ENCODE data around the gene SLC44A2. TPM values are rescaled to one million over a fixed set of nuclear protein-coding genes. Genes with fewer than 3 reads are reported as not detected.

The SLC44A2 gene
- total and polyA plus RNA-seq, 2 of the 13 experiments (the other 11 are each of a cell fraction or from before 2014, with no cell fraction given), result 2.4 to 5.6 TPM

- TF ChIP-seq PRDM10 (CRISPR knock-in tag; IDR thresholded peaks at IDR 0.05; ENCODE audit: low read depth), result no peak
- TF ChIP-seq ZFX (CRISPR knock-in tag; IDR thresholded peaks at IDR 0.05; ENCODE audit: low read depth), result peak; percentile 19; the same call in 1 of the 2 replicates
- no peak for TF ChIP-seq PLSCR1 (CRISPR knock-in tag; IDR thresholded peaks at IDR 0.05; ENCODE audit: borderline replicate concordance)
- TF ChIP-seq SMARCC2 (IDR thresholded peaks at IDR 0.05), result no peak
- TF ChIP-seq ZNF12 (CRISPR knock-in tag; IDR thresholded peaks at IDR 0.05), result no peak
- TF ChIP-seq MAF1 (CRISPR knock-in tag; IDR thresholded peaks at IDR 0.05; ENCODE audit: borderline replicate concordance), result no peak
- TF ChIP-seq SIN3A (IDR thresholded peaks at IDR 0.05; ENCODE audit: borderline replicate concordance, low read depth, low read length), result peak; percentile 65; the same call in 1 of the 2 replicates
- TF ChIP-seq IKZF1 (IDR thresholded peaks at IDR 0.05), result no peak
- TF ChIP-seq TIGD3 (CRISPR knock-in tag; IDR thresholded peaks at IDR 0.05; ENCODE audit: borderline replicate concordance), result no peak
- TF ChIP-seq TOPORS (CRISPR knock-in tag; IDR thresholded peaks at IDR 0.05), result no peak
- TF ChIP-seq SIN3B (IDR thresholded peaks at IDR 0.05; ENCODE audit: low read length), result no peak
- TF ChIP-seq CBX1 (IDR thresholded peaks at IDR 0.05; ENCODE audit: low read depth), result no peak
- no peak for TF ChIP-seq POGZ (CRISPR knock-in tag; IDR thresholded peaks at IDR 0.05)
- TF ChIP-seq ZNF256 (CRISPR knock-in tag; conservative IDR thresholded peaks at IDR 0.05), result no peak
- no peak for TF ChIP-seq TRIM24 (CRISPR knock-in tag; IDR thresholded peaks at IDR 0.05)
- TF ChIP-seq SAP130 (CRISPR knock-in tag; IDR thresholded peaks at IDR 0.05; ENCODE audit: low read depth), result no peak
- TF ChIP-seq ZNF574 (CRISPR knock-in tag; IDR thresholded peaks at IDR 0.05), result no peak
- no peak for TF ChIP-seq ATF4 (CRISPR knock-in tag; IDR thresholded peaks at IDR 0.05)
- TF ChIP-seq SP140L (CRISPR knock-in tag; IDR thresholded peaks at IDR 0.05; ENCODE audit: borderline replicate concordance), result no peak
- TF ChIP-seq MBD4 (IDR thresholded peaks at IDR 0.05; ENCODE audit: borderline replicate concordance, low read length), result no peak
- TF ChIP-seq ZNF230 (CRISPR knock-in tag; IDR thresholded peaks at IDR 0.05), result no peak
Measured at GRCh38 chr19:10654610-10655456, 29.5 kb downstream of the SLC44A2 start (continued).

All from HepG2 (cell line).